Measurements from ENCODE around the gene ATP11B. TPM values are rescaled to one million over a fixed set of nuclear protein-coding genes. Genes with fewer than 3 reads are reported as not detected.

Gene ATP11B
- total RNA-seq, 1 donor = 66.4 TPM

- no peak overlapping the region for H3K4me3 ChIP-seq (ENCODE audit: low read depth, low read length)
- DNase-seq (ENCODE audit: low read depth) = no peak
- no peak for TF ChIP-seq CTCF (IDR thresholded peaks at IDR 0.05; ENCODE audit: insufficient read depth, low read length)
Observed at GRCh38 chr3:182824957-182825356, 31.7 kb downstream of the ATP11B start.

- DNase-seq (ENCODE audit: low read depth) = no peak
- H3K4me3 ChIP-seq (ENCODE audit: low read depth, low read length) = no peak overlapping the region
- TF ChIP-seq CTCF (IDR thresholded peaks at IDR 0.05; ENCODE audit: insufficient read depth, low read length) = no peak
Observed at GRCh38 chr3:182829761-182830405, 36.6 kb downstream of the ATP11B start.

GRCh38 chr3:182837855-182838454 lies 44.7 kb downstream of the ATP11B start:
- peak; percentile 67 for DNase-seq (ENCODE audit: low read depth)
- no peak overlapping the region for H3K4me3 ChIP-seq (ENCODE audit: low read depth, low read length)
- peak; percentile 53 for TF ChIP-seq CTCF (IDR thresholded peaks at IDR 0.05; ENCODE audit: insufficient read depth, low read length)

GRCh38 chr3:182843478-182843877 lies 50.2 kb downstream of the ATP11B start:
- no peak for DNase-seq (ENCODE audit: low read depth)
- no peak for TF ChIP-seq CTCF (IDR thresholded peaks at IDR 0.05; ENCODE audit: insufficient read depth, low read length)
- no peak overlapping the region for H3K4me3 ChIP-seq (ENCODE audit: low read depth, low read length)

GRCh38 chr3:182848906-182849305 lies 55.6 kb downstream of the ATP11B start:
- H3K4me3 ChIP-seq (ENCODE audit: low read depth, low read length) = no peak overlapping the region
- TF ChIP-seq CTCF (IDR thresholded peaks at IDR 0.05; ENCODE audit: insufficient read depth, low read length) = no peak
- no peak for DNase-seq (ENCODE audit: low read depth)

- no peak for DNase-seq (ENCODE audit: low read depth)
- no peak overlapping the region for H3K4me3 ChIP-seq (ENCODE audit: low read depth, low read length)
- TF ChIP-seq CTCF (IDR thresholded peaks at IDR 0.05; ENCODE audit: insufficient read depth, low read length) = no peak
Observed at GRCh38 chr3:182855076-182855475, 61.8 kb downstream of the ATP11B start.

Measured in fibroblast of the aortic adventitia (primary cell).